Stimulated activated CD4-positive, alpha-beta T cell treated with anti-CD3 and anti-CD28 coated beads, Interleukin-1b, Interleukin-23, amount 100 ng/mL, for 1 hour (primary cell): ENCODE results near the gene TNK1.
A peak's percentile ranks its signal among the peaks of the same experiment; 100 is the strongest.
"Not testable (repeated sequence)": the region's sequence is repeated elsewhere in the genome, so short reads cannot be mapped to it uniquely, and the experiment has no call there.

Experiments used
- DNase-seq, 2 donors: peaks; one replicate each; pipeline ENCODE4 v3.0.0-alpha.2; 2020; ENCODE audit warnings: low read depth in 2 of 2

TNK1 gene

DNA sequence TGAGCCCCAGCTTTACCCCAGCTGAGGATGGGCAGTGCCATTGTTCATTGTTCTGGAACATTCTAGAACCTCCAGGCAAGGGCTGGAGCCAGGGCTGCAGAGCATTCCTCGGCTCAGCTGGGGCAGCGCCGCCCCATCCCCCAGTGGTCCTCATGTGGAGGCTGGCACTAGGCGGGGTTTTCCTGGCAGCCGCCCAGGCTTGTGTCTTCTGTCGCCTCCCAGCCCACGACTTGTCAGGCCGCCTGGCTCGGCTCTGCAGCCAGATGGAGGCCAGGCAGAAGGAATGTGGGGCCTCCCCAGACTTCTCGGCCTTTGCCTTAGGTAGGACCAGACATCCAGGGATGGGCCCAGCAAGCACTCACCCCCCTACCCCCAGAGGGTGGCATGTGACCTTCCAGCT is 25.8 kb upstream of the TNK1 start, which contains the start of gene TMEM95:
TMEM95 (plus strand) TSS at position 104 of the 400 bp plus-strand sequence; CDS start at position 153, 49 bp downstream.
- no peak for DNase-seq

DNA sequence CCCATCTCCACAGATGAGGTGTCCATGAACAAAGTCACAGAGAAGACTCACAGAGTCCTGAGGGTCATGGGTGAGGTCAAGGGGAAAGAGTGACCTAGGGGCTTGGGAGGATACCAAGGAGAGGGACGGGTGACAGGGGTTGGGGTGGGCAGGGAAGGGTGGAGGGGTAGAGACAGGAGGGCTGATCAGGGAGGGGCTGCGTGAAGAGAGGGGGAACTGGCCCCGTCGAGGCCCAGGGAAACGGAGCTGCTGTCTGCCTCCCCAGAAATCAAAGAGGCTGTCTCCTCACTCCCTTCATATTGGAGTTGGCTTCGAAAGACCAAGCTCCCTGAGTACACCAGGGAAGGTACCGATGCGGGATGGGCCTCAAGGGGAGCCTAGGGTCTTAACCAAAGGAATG is 25.3 kb upstream of the TNK1 start:
- no peak for DNase-seq

DNA sequence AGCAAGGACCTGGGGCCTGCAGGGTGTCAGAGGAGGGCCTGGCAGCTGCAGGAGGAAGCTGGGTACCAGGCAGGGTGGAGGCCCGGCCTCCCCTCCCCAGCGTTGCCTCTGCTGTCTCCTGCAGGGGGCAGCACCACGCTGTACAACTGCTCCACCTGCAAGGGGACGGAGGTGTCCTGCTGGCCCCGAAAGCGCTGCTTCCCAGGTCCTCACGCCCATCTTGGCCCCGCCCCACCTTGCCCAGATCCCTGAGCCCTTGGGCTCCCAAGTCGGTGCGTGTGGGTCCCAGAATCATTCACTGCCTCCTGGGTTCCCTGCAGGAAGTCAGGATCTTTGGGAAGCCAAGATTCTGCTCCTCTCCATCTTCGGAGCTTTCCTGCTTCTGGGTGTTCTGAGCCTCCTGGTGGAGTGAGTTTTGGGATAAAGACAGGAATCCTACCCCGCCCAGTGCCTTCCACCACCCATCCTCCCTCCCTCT is 24.8 kb upstream of the TNK1 start:
- peak; percentile 69 to 77 for DNase-seq

DNA sequence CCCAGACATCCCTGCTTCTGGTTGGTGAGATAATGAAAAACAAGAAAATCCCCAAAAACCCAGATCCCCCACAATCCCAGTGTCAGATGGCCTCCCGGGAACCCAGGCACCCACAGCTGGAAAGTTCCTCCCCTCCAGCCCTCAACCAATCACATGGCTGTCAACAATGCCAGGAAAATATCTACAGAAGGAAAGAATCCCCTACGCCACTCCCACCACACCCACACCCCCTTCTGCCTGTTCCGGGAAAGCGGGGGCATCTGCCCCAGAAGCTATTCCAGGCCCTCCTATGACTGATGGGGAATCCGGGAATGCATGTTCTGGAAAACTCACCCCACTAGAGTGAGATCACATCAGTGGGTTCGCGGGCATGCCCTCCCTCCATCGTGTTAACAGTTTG is 24.1 kb upstream of the TNK1 start:
- DNase-seq = no peak

DNA sequence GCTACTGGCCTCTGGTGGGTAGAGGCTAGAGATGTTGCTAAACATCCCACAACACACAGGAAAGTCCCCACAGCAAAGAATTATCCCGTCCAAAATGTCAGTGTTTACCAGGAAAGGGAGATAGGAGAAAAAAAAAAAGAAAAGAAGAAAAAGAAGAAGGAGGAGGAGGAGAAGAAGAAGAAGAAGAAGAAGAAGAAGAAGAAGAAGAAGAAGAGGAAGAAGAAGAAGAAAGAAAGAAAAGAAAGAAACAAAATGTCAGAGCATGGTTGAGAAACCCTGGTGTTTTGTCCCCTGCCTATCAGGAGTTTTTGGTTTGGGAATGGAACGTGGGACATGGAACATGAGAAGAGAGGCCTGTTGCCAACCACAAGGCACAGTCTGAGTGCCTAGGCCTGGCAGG is 23.5 kb upstream of the TNK1 start:
- DNase-seq = no peak

DNA sequence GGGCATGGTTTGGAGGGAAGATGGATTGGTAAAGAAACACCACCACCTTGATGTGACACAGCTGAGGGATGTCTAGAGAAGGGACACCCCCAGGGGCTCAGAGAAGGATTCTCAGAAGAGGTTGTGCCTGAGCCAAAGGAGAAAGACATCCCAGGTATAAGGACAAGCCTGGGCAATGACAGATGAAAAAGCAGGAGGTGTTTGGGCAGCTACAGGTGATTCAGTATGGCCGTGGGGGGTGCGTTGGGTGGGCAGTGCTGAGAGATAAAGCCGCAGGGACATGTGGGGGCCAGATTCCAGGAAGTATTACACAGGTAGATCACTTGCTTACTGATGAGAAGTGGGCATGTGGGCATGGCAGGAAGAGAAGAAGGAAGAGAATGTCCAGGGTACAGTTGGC is 19.0 kb upstream of the TNK1 start:
- DNase-seq = no peak

DNA sequence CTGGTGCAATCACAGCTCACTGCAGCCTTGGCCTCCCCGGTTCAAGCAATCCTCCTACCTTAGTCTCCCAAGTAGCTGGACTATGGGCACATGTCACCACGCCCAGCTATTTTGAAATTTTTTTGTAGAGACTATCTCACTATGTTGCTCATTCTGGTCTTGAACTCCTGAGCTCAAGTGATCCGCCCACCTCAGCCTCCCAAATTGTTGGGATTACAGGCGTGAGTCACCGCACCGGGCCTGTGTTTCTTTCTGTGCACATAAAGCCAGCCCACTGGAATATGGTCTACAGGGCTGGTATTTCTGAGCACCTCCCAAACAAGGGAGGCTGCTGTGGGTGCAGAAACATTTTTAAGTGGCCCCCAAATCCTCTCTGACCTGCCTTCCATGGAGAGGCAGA is 17.6 kb upstream of the TNK1 start:
- DNase-seq = no peak

DNA sequence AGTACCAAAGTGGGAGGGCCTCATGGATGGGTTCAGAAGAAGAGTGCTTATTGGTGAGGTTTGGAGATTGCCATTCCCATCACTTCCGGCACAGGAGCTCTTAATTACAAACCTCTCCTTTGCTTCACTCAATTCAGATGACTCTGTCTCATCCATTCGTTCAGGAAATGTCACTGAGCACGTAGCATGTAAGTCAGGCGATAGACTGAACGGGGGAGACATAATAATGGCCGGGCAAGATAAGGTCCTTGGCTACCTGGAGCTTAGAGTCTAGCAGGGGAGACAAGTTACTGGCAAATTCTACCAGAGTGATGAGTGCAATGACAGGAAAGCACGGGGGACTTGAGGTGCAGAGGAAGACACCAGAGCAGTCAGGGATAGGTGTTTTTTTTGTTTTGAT is 14.9 kb upstream of the TNK1 start:
- not testable (repeated sequence) for DNase-seq

DNA sequence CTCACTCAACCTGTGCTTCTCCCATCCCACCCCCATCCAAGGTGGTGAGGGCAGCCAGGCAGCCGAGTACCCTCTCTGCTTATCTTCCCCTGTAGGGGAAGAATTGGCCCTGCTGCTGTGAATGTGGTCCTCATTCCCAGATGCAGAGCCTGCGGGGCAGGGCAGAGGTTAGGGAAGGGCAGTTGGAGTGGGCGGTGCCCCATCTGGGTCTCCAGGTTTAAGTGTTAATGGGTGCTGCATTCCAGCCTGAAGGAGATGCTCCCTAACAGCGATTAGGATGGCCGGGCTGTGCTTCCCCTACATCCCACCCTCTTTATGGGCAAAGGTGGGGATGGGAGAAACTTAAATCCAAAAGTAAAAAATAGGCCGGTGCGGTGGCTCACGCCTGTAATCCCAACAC is 13.8 kb upstream of the TNK1 start:
- DNase-seq = no peak

DNA sequence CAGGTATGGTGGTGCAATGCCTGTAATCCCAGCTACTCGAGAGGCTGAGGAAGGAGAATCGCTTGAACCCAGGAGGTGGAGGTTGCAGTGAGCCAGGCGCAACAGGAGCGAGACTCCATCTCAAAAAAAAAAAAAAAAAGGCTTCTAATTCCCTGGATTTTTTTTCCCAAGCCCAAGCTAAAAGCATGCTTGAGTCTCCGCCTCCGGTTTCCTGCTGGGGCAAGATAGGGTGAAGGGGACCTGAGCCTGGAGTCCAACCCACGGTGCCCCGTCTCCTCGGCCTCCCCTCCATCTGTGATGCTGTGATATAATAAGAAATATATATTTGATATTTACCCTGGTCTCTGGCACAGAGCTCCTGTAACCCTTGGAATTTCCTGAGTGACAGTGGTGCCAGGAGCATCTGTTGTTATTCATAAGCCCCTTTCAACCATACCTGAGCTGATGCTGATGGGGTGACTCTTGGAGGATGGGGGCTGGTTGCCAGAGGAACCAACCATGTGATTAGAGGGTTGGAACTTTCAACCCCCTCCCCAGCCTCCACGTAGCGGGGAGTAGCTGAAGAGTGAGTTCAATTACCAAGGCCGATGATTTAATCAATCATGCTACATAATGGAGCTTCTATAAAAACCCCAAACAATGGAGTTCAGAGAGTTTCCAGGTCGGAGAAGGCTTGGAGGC is 12.8 kb upstream of the TNK1 start:
- no peak for DNase-seq

DNA sequence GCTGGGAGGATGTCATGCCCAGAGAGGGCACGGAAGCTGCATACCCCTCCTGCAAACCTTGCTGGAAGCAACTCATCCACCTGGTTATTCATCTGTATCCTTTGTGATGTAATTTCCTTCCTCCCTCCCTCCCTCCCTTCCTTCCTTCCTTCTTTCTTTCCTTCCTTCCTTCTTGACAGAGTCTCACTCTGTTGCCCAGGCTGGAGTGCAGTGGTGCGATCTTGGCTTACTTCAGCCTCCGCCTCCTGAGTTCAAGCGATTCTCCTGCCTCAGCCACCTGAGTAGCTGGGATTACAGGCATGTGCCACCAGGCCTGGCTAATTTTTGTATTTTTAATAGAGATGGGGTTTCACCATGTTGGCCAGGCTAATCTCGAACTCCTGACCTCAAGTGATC is 12.3 kb upstream of the TNK1 start:
- not testable (repeated sequence) for DNase-seq

DNA sequence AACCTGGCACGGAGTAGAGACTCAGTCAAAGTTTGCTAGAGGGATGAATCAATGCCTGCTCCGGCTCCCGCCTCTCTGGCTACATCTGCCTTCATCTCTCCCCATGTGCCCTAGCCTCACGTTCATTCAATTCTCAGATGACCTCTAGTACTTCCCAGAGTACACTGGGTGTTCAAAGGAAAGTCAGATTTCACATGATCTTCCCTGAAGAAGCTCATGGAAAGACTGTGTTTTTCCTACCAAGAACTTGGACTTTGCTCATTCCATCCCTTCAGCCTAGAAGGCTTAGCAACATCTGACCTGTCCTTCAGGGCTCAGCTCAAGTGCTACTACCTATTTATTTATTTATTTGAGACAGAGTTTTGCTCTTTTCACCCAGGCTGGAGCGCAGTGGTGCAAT is 11.1 kb upstream of the TNK1 start:
- DNase-seq = no peak

DNA sequence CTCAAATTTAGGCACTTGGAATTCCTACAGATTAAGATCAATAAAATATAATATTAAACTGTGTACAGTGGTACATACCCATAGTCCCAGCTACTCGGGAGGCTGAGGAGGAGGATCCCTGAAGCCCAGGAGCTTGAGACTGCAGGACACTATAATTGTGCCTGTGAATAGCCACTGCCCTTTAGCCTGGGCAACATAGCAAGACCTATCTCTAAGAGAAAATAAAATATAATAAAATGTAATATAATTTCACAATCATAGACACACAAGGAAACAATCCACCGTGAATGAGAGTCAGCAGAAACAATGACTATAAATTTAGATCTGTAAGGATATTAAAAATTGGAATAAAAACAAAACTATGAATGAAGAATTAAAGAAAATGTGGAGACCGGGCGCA is 10.0 kb upstream of the TNK1 start:
- no peak for DNase-seq

DNA sequence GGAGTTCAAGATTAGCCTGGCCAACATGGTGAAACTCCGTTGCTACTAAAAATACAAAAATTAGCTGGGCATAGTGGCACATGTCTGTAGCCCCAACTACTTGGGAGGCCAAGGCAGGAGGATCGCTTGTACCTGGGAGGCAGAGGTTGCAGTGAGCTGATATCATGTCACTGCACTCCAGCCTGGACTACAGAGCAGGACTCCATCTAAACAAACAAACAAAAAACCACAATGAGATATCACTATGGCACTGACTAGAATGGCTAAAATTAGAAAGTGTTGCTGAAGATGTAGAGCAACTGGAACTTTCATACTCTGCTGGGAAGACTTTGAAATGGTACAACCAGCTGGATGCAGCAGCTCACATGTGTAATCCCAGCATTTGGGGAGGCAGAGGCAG is 6.5 kb upstream of the TNK1 start:
- no peak for DNase-seq

DNA sequence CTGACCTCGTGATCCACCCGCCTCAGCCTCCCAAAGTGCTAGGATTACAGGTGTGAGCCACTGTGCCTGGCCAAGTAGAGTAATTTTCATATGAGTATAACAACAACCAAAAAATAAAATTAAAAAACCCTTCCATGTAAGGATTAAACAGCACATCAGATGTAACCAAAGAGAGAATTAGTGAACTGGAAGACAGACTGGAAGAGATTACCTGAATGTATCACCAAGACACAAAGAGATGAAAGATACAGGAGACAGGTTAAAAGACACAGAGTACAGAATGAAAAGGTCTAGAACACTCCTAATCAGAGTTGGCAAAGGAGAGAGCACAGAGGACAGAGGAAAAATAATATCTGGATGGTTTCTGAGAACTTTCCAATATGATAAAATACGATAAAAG is 1.8 kb upstream of the TNK1 start:
- DNase-seq = no peak

DNA sequence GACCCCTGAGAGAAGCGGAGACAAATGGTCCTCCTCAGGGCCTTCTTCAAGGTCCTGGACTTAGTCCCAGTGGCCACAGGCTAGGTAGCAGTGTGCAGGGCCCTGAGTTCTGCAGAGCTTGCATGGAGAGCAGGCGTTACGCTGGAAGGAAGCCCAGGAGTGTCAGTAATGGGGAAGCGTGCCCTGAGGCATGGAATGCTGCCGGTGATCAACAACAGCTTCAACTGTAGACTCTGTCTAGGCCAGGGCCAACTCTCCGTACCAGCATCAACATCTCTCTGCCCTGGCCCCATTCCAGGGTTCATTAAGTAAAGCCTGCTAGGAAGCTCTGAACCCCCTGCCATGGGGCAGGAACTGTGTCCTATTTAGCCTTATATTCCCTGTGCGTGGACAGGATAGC is 568 bp upstream of the TNK1 start:
- DNase-seq = no peak

DNA sequence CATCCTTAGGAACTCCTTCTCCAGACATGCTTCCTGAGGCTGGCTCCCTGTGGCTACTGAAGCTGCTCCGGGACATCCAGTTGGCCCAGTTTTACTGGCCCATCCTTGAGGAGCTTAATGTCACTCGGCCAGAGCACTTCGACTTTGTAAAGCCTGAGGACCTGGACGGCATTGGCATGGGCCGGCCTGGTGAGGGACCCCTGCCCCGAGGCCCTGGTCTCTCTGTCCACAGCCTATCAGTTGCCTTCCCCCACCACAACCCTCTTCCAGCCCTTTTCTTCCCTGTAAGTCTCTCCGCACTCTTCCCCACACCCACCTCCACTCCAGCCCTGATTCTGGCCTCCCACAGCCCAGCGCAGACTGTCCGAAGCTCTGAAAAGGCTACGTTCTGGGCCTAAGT is 2.0 kb downstream of the TNK1 start:
- DNase-seq = no peak

DNA sequence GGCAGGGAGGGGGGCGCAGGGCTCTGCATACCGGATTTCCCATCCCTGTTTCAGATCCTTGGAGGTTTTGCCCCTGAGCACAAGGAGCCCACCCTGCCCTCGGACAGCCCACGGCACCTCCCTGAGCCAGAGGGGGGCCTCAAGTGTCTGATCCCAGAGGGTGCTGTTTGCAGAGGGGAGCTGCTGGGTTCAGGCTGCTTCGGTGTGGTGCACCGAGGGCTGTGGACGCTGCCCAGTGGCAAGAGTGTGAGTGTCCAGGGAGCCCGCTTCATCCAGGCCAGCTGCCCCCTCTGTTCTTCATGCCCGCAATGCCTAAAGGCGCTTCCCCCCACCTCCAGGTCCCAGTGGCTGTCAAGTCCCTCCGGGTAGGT is 2.5 kb downstream of the TNK1 start:
- no peak for DNase-seq

DNA sequence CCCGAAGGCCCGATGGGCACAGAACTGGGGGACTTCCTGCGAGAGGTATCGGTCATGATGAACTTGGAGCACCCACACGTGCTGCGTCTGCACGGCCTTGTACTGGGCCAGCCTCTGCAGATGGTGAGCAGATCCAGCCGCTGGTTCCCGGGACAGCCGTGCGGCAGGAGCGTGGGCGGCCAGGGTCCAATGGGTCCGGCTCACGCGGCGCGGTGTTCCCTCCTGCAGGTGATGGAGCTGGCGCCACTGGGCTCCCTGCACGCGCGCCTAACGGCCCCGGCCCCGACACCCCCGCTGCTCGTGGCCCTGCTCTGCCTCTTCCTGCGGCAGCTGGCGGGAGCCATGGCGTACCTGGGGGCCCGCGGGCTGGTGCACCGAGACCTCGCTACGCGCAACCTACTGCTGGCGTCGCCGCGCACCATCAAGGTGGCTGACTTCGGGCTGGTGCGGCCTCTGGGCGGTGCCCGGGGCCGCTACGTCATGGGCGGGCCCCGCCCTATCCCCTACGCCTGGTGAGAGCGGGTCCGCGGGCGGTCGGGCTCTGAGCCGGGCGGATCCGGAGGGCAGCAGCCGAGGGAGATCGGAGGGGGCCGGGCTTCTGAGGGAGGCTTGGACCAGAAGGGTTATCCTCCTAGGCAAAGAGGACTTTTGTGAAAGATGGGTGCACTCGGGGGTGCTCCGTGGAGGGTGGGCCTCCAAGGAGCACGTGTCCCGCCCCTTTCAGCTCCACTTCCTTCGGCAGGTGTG is 3.0 kb downstream of the TNK1 start:
- peak; percentile 49 to 60 for DNase-seq

DNA sequence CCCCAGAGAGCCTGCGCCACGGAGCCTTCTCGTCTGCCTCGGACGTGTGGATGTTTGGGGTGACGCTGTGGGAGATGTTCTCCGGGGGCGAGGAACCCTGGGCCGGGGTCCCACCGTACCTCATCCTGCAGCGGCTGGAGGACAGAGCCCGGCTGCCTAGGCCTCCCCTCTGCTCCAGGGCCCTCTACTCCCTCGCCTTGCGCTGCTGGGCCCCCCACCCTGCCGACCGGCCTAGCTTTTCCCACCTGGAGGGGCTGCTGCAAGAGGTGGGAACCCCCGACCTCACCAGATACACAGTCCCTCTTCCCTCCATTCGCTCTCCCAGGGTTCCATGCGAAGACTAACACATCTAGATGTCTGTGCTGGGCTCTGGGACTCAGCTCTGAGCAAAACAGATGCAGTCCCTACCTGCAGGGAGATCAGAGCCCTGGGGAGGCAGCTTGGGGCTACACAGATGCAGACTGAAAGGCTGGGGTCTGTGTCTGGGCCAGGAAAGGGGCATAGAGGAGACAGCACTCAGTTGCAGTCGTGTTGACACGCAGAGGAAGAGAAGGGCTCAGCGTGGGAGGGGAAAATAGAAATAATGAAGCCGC is 3.7 kb downstream of the TNK1 start:
- DNase-seq = no peak

DNA sequence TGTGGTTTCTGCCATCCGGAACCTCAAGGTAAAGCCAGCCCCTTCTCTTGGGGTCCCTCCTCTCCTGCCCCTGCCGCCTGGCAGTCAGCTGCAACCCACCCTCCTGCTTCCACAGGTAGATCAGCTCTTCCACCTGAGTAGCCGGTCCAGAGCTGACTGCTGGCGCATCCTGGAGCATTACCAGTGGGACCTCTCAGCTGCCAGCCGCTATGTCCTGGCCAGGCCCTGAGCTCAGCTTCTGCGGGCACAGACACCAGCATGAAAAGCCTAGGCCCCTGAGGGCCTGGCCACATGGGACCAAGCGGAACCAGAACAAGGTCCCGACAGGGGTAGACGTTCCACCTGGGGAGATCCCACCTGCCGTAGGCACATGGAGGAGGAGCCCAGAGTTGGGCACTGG is 8.0 kb downstream of the TNK1 start:
- no peak for DNase-seq

DNA sequence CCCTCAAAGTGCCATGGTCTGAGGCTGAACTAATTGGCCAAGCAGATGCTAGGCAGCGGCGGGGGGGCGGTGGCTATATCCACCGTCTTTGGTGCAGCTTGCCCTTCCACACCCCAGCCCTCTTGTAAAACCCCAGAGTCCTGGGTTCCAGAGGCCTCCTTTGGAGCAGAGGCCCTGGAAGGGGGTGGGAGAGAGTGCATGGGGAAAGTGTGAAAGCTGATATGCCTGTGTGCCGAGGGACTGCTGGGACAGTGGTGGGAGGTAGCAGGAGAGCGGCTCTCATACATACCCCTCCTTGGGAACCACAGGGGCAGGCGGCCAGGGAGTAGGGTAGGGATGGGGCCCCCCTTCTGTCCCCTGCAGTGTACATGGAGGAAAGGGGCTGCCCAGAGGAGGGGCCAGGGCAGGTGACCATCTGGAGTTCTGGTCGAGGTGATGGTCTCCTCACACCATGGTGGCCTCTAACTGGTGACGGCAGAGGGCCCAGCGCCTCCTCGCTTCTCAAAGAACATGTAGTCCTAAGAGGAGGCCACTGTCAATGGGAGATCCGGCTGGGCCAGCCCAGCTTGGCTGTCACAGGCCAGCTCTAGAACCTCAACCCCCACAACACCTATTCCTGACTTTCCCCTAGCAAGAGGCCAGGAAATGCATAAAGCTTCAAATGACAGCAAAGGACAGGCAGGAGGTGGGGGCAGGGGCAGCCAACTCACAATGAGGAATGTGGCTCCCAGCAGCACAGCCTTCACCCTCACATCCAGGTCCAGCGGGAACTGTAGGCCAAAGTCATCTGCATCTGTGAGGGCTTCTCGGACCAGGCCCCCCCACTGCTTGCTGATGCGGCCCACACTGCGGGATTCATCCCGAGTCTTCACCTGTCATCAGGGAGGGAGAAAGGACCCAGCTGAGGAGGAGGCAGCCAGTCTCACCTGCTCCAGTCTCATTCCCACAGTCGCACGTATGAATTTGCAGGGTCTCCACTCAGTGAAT is 9.3 kb downstream of the TNK1 start:
- no peak for DNase-seq
